ENCODE data around the gene GPD1L. TPM values are rescaled to one million over a fixed set of nuclear protein-coding genes. Genes with fewer than 3 reads are reported as not detected.
A peak's percentile ranks its signal among the peaks of the same experiment; 100 is the strongest.

The GPD1L gene
- total RNA-seq, 4 donors from 2014 or later, result 80.8 to 168 (median 91.3) TPM

DNA sequence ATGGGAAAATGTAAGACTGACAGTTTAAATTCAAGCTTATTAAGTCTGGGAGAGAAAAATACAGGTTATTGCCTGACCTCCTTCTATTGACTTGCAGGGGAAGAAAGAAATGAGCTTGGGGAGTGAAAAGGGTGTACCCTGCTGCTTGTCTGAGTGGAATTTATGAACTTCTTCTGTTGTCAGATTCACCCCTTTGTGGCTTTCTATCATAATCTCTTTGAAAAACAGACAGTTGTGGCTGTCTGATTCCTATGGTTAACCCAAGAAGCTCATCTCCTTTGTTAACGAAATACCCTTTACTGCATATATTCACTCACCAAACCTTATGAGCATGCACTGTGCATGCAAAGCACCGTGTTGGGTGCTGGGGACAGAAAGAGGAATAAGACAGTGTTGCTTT lies 22.5 kb downstream of the GPD1L start:
- TF ChIP-seq POLR2A (IDR thresholded peaks at IDR 0.05), result no peak
- TF ChIP-seq, protein P1, sequence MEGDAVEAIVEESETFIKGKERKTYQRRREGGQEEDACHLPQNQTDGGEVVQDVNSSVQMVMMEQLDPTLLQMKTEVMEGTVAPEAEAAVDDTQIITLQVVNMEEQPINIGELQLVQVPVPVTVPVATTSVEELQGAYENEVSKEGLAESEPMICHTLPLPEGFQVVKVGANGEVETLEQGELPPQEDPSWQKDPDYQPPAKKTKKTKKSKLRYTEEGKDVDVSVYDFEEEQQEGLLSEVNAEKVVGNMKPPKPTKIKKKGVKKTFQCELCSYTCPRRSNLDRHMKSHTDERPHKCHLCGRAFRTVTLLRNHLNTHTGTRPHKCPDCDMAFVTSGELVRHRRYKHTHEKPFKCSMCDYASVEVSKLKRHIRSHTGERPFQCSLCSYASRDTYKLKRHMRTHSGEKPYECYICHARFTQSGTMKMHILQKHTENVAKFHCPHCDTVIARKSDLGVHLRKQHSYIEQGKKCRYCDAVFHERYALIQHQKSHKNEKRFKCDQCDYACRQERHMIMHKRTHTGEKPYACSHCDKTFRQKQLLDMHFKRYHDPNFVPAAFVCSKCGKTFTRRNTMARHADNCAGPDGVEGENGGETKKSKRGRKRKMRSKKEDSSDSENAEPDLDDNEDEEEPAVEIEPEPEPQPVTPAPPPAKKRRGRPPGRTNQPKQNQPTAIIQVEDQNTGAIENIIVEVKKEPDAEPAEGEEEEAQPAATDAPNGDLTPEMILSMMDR (IDR thresholded peaks at IDR 0.05 in 4 of 5, conservative IDR thresholded peaks at IDR 0.05 in 1 of 5), result no peak
- H3K27me3 ChIP-seq, result no peaks in the 10 kb centered on the region
- no peaks in the 10 kb centered on the region for H3K9me3 ChIP-seq
- ATAC-seq (no peak), DNase-seq (no peak)
- in situ Hi-C loops (cut with MboI; ENCODE audit: low sequenced_read_pairs in 4 of 4), result no loop called here
- H3K27ac ChIP-seq, result peak overlapping the region; percentile 60 to 78 (median 70)
- intact Hi-C loops (cut with DNase I; ENCODE audit: low total_unique reads), result no loop called here
- H3K36me3 ChIP-seq, result peaks cover 0 to 6% of the 10 kb centered on the region in 2 donors
- H3K4me3 ChIP-seq, result no peak overlapping the region
- H3K4me1 ChIP-seq, result peaks cover 55 to 63% of the 10 kb centered on the region in 2 donors

DNA sequence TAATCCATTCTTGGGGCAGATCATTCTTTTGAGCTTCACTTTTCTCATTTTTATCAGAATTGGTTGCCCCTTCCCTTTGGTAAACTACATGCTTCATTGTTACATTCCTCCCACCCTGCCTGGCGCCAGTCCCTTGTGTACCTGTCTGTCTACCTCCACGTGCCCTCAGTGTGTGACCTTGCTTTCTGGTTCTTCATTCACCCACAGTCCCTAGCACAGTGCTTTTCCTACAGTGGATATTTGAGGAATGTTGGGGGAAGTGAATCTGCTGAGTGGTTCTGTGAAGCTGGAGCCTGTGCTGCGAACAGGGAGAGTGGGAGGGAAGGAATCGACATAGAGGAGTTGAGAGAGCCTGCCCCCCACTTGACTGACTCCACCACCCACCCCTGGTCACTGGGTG lies 23.4 kb downstream of the GPD1L start:
- intact Hi-C loops (cut with DNase I; ENCODE audit: low total_unique reads) (no loop called here), in situ Hi-C loops (cut with MboI; ENCODE audit: low sequenced_read_pairs in 4 of 4) (no loop called here)
- H3K36me3 ChIP-seq, result peaks cover 0 to 6% of the 10 kb centered on the region in 2 donors
- H3K27me3 ChIP-seq, result no peaks in the 10 kb centered on the region
- no peaks in the 10 kb centered on the region for H3K9me3 ChIP-seq
- DNase-seq (no peak), ATAC-seq (no peak)
- H3K4me1 ChIP-seq, result peaks cover 51 to 66% of the 10 kb centered on the region in 2 donors
- peak overlapping the region in 2 of 4 donors; percentile 37 to 76 for H3K27ac ChIP-seq
- TF ChIP-seq, protein P1 (IDR thresholded peaks at IDR 0.05 in 4 of 5, conservative IDR thresholded peaks at IDR 0.05 in 1 of 5), result no peak
- TF ChIP-seq POLR2A (IDR thresholded peaks at IDR 0.05), result no peak
- H3K4me3 ChIP-seq, result no peak overlapping the region

DNA sequence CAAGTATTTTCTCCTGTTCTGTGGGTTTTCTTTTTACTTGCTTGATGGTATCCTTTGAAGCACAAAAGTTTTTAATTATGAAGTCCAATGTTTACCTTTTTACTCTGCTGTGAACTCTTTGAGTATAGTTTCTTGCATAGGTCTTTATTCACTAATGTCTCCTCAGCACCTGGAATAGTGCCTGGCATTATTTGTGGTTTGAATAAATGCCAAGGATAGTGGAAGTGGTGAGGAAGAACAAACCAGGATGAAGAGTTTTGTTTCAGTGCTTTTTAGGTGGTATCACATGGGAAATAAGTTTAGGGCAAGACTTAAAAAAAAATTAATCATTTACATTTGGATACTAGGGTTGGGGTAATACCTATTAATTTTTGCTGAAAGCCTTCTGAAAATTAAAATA lies 25.7 kb downstream of the GPD1L start:
- no peak overlapping the region for H3K4me3 ChIP-seq
- ATAC-seq (no peak), DNase-seq (no peak)
- no peaks in the 10 kb centered on the region for H3K27me3 ChIP-seq
- no peak overlapping the region for H3K27ac ChIP-seq
- in situ Hi-C loops (cut with MboI; ENCODE audit: low sequenced_read_pairs in 4 of 4) (no loop called here), intact Hi-C loops (cut with DNase I; ENCODE audit: low total_unique reads) (no loop called here)
- TF ChIP-seq, protein P1 (IDR thresholded peaks at IDR 0.05 in 4 of 5, conservative IDR thresholded peaks at IDR 0.05 in 1 of 5), result no peak
- TF ChIP-seq POLR2A (IDR thresholded peaks at IDR 0.05), result no peak
- peaks cover 0 to 6% of the 10 kb centered on the region in 2 donors for H3K36me3 ChIP-seq
- H3K4me1 ChIP-seq, result peaks cover 28 to 48% of the 10 kb centered on the region in 2 donors
- no peaks in the 10 kb centered on the region for H3K9me3 ChIP-seq

DNA sequence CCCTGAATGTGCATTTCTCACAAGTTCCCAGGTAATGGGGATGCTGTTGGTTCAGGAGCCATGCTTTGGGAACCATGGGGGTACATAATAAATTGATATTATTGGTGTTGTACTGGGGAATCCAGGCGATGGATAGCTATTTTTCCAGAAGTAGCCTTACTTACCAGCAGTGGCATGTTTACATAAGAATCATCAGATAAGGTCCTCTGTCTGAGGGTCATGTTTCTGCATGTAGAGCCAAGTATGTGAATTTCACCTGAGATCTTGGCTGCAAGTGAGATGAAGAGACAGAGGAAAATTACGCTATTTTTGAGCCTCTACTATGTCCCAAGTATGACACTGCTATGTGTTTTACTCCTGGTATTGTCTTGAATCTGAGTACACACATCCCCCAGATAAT lies 26.3 kb downstream of the GPD1L start:
- Histone ChIP-seq H3K27me3 (no peaks in the 10 kb centered on the region), H3K4me3 (no peak overlapping the region), H3K4me1 (peaks cover 22 to 43% of the 10 kb centered on the region in 2 donors), H3K36me3 (peaks cover 0 to 6% of the 10 kb centered on the region in 2 donors), H3K9me3 (no peaks in the 10 kb centered on the region), H3K27ac (peak overlapping the region in 1 of 4 donors; percentile 9)
- TF ChIP-seq, protein P1 (IDR thresholded peaks at IDR 0.05 in 4 of 5, conservative IDR thresholded peaks at IDR 0.05 in 1 of 5), result no peak
- no peak for TF ChIP-seq POLR2A (IDR thresholded peaks at IDR 0.05)
- intact Hi-C loops (cut with DNase I; ENCODE audit: low total_unique reads), result no loop called here
- DNase-seq, result no peak
- in situ Hi-C loops (cut with MboI; ENCODE audit: low sequenced_read_pairs in 4 of 4), result no loop called here
- no peak for ATAC-seq

DNA sequence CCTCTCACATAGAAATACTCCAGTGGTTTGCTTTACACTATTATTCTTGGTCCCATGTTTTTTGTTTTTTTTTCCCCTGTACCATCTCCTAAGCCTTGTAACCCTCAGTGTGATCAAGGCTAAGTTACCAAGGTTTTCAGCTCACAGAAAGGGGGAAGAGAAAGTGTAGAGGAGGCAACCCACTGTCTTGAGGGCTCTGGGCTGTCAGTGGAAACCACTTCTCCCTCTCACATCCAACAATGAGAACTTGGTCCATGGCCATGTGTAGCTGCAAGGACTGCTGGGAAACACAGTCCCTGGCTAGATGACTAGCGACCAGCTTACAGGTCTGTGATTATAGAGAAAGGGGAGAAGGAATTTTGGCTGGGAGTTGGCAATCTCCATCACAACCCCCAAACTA lies 30.3 kb downstream of the GPD1L start:
- in situ Hi-C loops (cut with MboI; ENCODE audit: low sequenced_read_pairs in 4 of 4), result no loop called here
- TF ChIP-seq, protein P1 (IDR thresholded peaks at IDR 0.05 in 4 of 5, conservative IDR thresholded peaks at IDR 0.05 in 1 of 5), result no peak
- TF ChIP-seq POLR2A (IDR thresholded peaks at IDR 0.05), result no peak
- peaks cover 17 to 22% of the 10 kb centered on the region in 2 donors for H3K4me1 ChIP-seq

More for the DNA sequence above, 30.3 kb downstream of the GPD1L start:
- no peaks in the 10 kb centered on the region for H3K27me3 ChIP-seq
- no peak for ATAC-seq
- H3K27ac ChIP-seq, result no peak overlapping the region
- no peak for DNase-seq
- intact Hi-C loops (cut with DNase I; ENCODE audit: low total_unique reads), result no loop called here
- no peak overlapping the region for H3K4me3 ChIP-seq
- H3K9me3 ChIP-seq, result no peaks in the 10 kb centered on the region
- peaks cover 0 to 5% of the 10 kb centered on the region in 2 donors for H3K36me3 ChIP-seq

Data from gastrocnemius medialis (tissue), 4 donors.